Endodermal cell (in vitro differentiated cells): ENCODE data around the gene ANKRD10. TPM values are rescaled to one million over a fixed set of nuclear protein-coding genes. Genes with fewer than 3 reads are reported as not detected.

Source experiments
- DNase-seq: peaks from one replicate; pipeline ENCODE4 v3.0.0-alpha.2; 2017
- H3K27ac ChIP-seq: 2 replicates; pipeline ENCODE4 v1.5.1; 2013; ENCODE audit warnings: mild to moderate bottlenecking, low read depth, low read length, moderate library complexity
- H3K27me3 ChIP-seq: 2 replicates; pipeline ENCODE4 v1.6.1; 2013; ENCODE audit warnings: mild to moderate bottlenecking, low read length, moderate library complexity; ENCODE audit not compliant: insufficient read depth, control insufficient read depth, poor library complexity, severe bottlenecking
- H3K36me3 ChIP-seq: 2 replicates; pipeline ENCODE4 v1.7.0; 2013; ENCODE audit warnings: mild to moderate bottlenecking, low read length, moderate library complexity; ENCODE audit not compliant: control insufficient read depth, insufficient read depth
- H3K4me1 ChIP-seq: one replicate; pipeline ENCODE4 v1.7.0; 2013; ENCODE audit warnings: low read length; ENCODE audit not compliant: control insufficient read depth, insufficient read depth
- H3K4me3 ChIP-seq: 2 replicates; pipeline ENCODE4 v1.5.1; 2013; ENCODE audit warnings: mild to moderate bottlenecking, low read length, moderate library complexity
- H3K9ac ChIP-seq: 2 replicates; pipeline ENCODE4 v1.6.1; 2013; ENCODE audit warnings: mild to moderate bottlenecking, low read length, moderate library complexity; ENCODE audit not compliant: poor library complexity, severe bottlenecking; ENCODE audit errors: extremely low read depth
- H3K9me3 ChIP-seq: 2 replicates; pipeline ENCODE4 v1.6.1; 2013; ENCODE audit warnings: mild to moderate bottlenecking, low read length, moderate library complexity; ENCODE audit not compliant: control insufficient read depth
- H3K27ac Mint-ChIP-seq: 2 replicates; pipeline ENCODE4 v1.8.0; 2020; ENCODE audit warnings: mixed read lengths
- H3K27me3 Mint-ChIP-seq: 2 replicates; pipeline ENCODE4 v1.8.0; 2021; ENCODE audit warnings: mild to moderate bottlenecking, mixed read lengths; ENCODE audit not compliant: insufficient read depth
- H3K36me3 Mint-ChIP-seq: 2 replicates; pipeline ENCODE4 v1.8.0; 2020; ENCODE audit warnings: low read depth, mixed read lengths
- H3K4me1 Mint-ChIP-seq: 2 replicates; pipeline ENCODE4 v1.8.0; 2020; ENCODE audit warnings: mixed read lengths
- H3K4me3 Mint-ChIP-seq: 2 replicates; pipeline ENCODE4 v1.8.0; 2020; ENCODE audit warnings: mild to moderate bottlenecking, moderate library complexity, mixed read lengths
- H3K9me3 Mint-ChIP-seq: 2 replicates; pipeline ENCODE4 v1.8.0; 2020; ENCODE audit warnings: mild to moderate bottlenecking, mixed read lengths
- CTCF ChIP-seq: fragments of 200-600 bp; sonication (generic); conservative IDR thresholded peaks from 2 replicates; pipeline ENCODE4 v1.5.0; 2021; ENCODE audit warnings: antibody characterized with exemption, mild to moderate bottlenecking
- WGBS, 2 experiments: methylation state at CpG; one replicate each; pipeline versions ENCODE4 v1.1.5 to v1.1.7; 2013; ENCODE audit warnings: missing lambda C conversion rate in 2 of 2, mixed read lengths in 1 of 2; ENCODE audit not compliant: insufficient coverage in 1 of 2, insufficient read length in 1 of 2; 5-methylcytosine and 5-hydroxymethylcytosine counted together
- total RNA-seq, 2 donors: library from RNA; stranded (reverse); fragmentation: NEBNext Ultra II Directional in 1 of 2; extraction: Animal tissue kit (Norgen Biotek cat#: 25700) in 1 of 2; gene quantifications; 2 replicates in 1 of 2; 3 replicates in 1 of 2; pipeline ENCODE4 v1.2.1, GENCODE V29; 2021

The ANKRD10 gene
- total RNA-seq, 2 donors from 2014 or later: 148 to 182 TPM

GRCh38 chr13:110880627-110881026 is 34.2 kb downstream of the ANKRD10 start:
- TF ChIP-seq CTCF: no peak
- H3K36me3 Mint-ChIP-seq: no peaks in the 10 kb centered on the region
- H3K27ac Mint-ChIP-seq: no peak overlapping the region
- H3K36me3 ChIP-seq: no peaks in the 10 kb centered on the region
- no peak overlapping the region for H3K4me3 Mint-ChIP-seq
- H3K4me1 Mint-ChIP-seq: peaks cover 2% of the 10 kb centered on the region
- H3K27me3 Mint-ChIP-seq: no peaks in the 10 kb centered on the region
- H3K9ac ChIP-seq: no peak overlapping the region
- no peaks in the 10 kb centered on the region for H3K9me3 Mint-ChIP-seq
- no peak overlapping the region for H3K27ac ChIP-seq
- WGBS, 2 experiments: 94 to 96% methylated on average over 7 of the region's 7 CpGs
- no peak overlapping the region for H3K4me3 ChIP-seq
- DNase-seq: no peak
- no peaks in the 10 kb centered on the region for H3K4me1 ChIP-seq
- H3K27me3 ChIP-seq: no peaks in the 10 kb centered on the region
- H3K9me3 ChIP-seq: no peaks in the 10 kb centered on the region

- H3K4me1 ChIP-seq: no peaks in the 10 kb centered on the region
- TF ChIP-seq CTCF: no peak
- no peak overlapping the region for H3K4me3 ChIP-seq
- Mint-ChIP-seq H3K27ac (no peak overlapping the region), H3K4me3 (no peak overlapping the region), H3K36me3 (no peaks in the 10 kb centered on the region), H3K9me3 (no peaks in the 10 kb centered on the region), H3K27me3 (no peaks in the 10 kb centered on the region), H3K4me1 (peaks cover 4% of the 10 kb centered on the region)
- H3K9me3 ChIP-seq: no peaks in the 10 kb centered on the region
- H3K9ac ChIP-seq: no peak overlapping the region
- 92 to 94% methylated on average over 15 of the region's 15 CpGs for WGBS, 2 experiments
- no peaks in the 10 kb centered on the region for H3K36me3 ChIP-seq
- DNase-seq: no peak
- no peak overlapping the region for H3K27ac ChIP-seq
- H3K27me3 ChIP-seq: no peaks in the 10 kb centered on the region
These were observed 35.4 kb downstream of the ANKRD10 start for GRCh38 chr13:110879482-110879881.

DNA sequence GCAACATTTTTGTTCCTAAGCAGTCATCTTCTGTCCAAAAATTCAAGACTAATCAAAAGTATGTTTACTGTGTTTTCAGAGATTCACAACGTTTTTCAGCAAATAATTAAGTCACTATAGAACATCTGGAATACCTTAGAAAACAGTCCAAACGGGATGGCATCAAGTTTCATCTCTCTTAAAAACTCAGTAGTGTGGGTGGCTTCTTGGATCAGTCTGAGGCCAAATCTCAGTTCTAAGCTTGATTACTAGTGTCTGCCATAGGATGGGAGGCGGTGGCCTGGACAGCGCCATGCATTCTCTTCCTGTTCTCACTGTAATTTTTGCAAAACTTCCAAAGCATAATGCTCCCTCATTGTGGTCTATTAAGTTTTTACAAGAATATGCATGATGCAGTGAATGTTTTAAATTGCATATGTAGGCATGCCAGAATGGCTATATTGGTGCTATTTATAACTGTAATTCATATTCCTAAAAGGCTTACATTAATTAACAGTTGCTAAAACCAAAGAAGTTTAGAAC is 37.1 kb downstream of the ANKRD10 start:
- Mint-ChIP-seq H3K27me3 (peaks cover 3% of the 10 kb centered on the region), H3K36me3 (no peaks in the 10 kb centered on the region), H3K4me3 (no peak overlapping the region), H3K27ac (no peak overlapping the region), H3K4me1 (peaks cover 4% of the 10 kb centered on the region), H3K9me3 (no peaks in the 10 kb centered on the region)
- no peak for DNase-seq
- Histone ChIP-seq H3K27ac (no peak overlapping the region), H3K27me3 (no peaks in the 10 kb centered on the region), H3K36me3 (no peaks in the 10 kb centered on the region), H3K9me3 (no peaks in the 10 kb centered on the region), H3K4me3 (no peak overlapping the region), H3K4me1 (no peaks in the 10 kb centered on the region), H3K9ac (no peak overlapping the region)
- TF ChIP-seq CTCF: no peak
- WGBS, 2 experiments: 74 to 96% methylated on average over 3 to 4 of the region's 4 CpGs
